Subcutaneous abdominal adipose tissue (tissue), 5 donors: ENCODE results near the gene COL4A3.
A peak's percentile ranks its signal among the peaks of the same experiment; 100 is the strongest.

Source experiments
- H3K27ac ChIP-seq: one replicate; pipeline ENCODE4 v1.7.0; 2013; ENCODE audit warnings: low read depth, mild to moderate bottlenecking, inconsistent platforms, low read length, moderate library complexity
- H3K27me3 ChIP-seq, 5 donors: one replicate each; pipeline ENCODE4 v1.7.0; 2013; ENCODE audit warnings: low read length in 5 of 5, inconsistent platforms in 1 of 5; ENCODE audit not compliant: control insufficient read depth in 5 of 5, insufficient read depth in 4 of 5
- H3K36me3 ChIP-seq, 5 donors: one replicate each; pipeline ENCODE4 v1.7.0; 2013; ENCODE audit warnings: low read length in 5 of 5; ENCODE audit not compliant: control insufficient read depth in 5 of 5, insufficient read depth in 5 of 5
- H3K4me1 ChIP-seq, 5 donors: one replicate each; pipeline ENCODE4 v1.7.0; 2013; ENCODE audit warnings: low read length in 5 of 5, mild to moderate bottlenecking in 3 of 5, moderate library complexity in 1 of 5; ENCODE audit not compliant: control insufficient read depth in 5 of 5, insufficient read depth in 5 of 5
- H3K4me3 ChIP-seq, 5 donors: one replicate each; pipeline ENCODE4 v1.7.0; 2013; ENCODE audit warnings: low read length in 5 of 5, low read depth in 1 of 5
- H3K9ac ChIP-seq, 5 donors: one replicate each; pipeline ENCODE4 v1.7.0; 2013; ENCODE audit warnings: low read length in 5 of 5, mild to moderate bottlenecking in 4 of 5, moderate library complexity in 3 of 5
- H3K9me3 ChIP-seq, 5 donors: one replicate each; pipeline ENCODE4 v1.7.0; 2013; ENCODE audit warnings: low read length in 5 of 5; ENCODE audit not compliant: control insufficient read depth in 5 of 5
- donor health status: healthy.
- donor health status: healthy.
- donor health status: healthy.
- donor health status: healthy.
- donor health status: healthy.

The COL4A3 gene

DNA sequence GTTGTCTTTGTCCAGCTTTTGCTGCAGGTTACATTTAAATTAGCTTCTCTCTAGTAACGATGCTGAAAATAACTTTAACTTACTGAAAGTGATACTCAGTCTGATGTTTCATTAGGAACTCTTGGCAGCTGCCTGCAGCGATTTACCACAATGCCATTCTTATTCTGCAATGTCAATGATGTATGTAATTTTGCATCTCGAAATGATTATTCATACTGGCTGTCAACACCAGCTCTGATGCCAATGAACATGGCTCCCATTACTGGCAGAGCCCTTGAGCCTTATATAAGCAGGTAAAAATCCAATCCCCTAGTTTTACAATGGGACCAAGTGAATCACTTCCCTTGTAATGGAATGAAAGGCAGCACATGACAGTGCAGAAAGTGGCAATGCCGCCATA, 144.4 kb downstream of the COL4A3 start:
- no peaks in the 10 kb centered on the region for H3K9me3 ChIP-seq
- H3K36me3 ChIP-seq = no peaks in the 10 kb centered on the region
- H3K9ac ChIP-seq = no peak overlapping the region
- H3K4me1 ChIP-seq = no peaks in the 10 kb centered on the region
- no peak overlapping the region for H3K4me3 ChIP-seq
- no peaks in the 10 kb centered on the region for H3K27me3 ChIP-seq
- no peak overlapping the region for H3K27ac ChIP-seq

DNA sequence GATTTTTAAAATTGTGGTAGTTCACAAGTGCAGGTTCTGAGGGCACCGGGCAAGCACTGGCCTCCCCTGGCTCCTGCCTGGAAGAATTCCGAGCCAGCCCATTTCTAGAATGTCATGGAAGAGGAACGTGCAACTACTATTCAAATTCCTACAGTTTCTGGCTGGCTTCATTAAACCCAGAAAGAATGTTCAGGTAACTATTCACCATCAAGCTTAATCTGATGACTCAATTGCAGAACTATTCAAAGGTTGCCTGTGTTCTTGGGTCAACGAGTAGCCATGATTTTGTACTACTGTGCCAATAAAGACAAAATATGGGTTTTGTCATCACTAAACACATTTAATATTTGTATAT, 146.3 kb downstream of the COL4A3 start:
- no peak overlapping the region for H3K4me3 ChIP-seq
- H3K27ac ChIP-seq = no peak overlapping the region
- H3K9ac ChIP-seq = no peak overlapping the region
- no peaks in the 10 kb centered on the region for H3K27me3 ChIP-seq
- H3K9me3 ChIP-seq = no peaks in the 10 kb centered on the region
- no peaks in the 10 kb centered on the region for H3K36me3 ChIP-seq
- H3K4me1 ChIP-seq = no peaks in the 10 kb centered on the region

DNA sequence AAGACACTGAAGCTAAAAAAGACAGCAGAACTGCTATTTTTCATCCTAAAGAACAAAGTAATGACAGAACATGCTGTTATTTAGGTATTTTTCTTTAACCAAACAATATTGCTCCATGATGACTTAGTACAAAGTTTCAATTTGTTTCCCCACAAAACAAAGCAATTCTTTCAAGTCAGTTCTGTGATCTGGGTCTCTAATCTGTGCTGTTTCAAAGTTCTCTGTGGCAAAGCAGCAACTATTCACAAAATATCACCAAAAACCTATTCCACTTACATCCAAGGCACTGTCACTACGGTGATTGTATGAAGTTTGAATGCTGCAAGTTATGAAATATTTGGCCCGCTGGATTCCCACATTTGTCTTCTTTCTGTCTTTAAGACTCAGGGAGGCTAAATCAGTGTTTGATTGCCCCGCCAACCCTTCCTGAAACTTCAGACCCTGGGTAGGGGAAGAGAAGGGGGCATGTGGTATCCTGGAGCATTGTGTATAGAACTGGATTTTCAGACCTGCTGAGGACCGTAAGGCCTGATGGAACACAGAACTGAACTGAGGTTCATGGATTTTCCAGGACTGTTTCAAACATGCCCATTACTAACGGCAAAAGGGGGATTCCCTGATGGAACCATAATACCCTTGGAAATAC, 147.6 kb downstream of the COL4A3 start:
- H3K27ac ChIP-seq = no peak overlapping the region
- no peaks in the 10 kb centered on the region for H3K9me3 ChIP-seq
- H3K4me1 ChIP-seq = no peaks in the 10 kb centered on the region
- no peak overlapping the region for H3K4me3 ChIP-seq
- H3K36me3 ChIP-seq = no peaks in the 10 kb centered on the region
- H3K27me3 ChIP-seq = no peaks in the 10 kb centered on the region
- H3K9ac ChIP-seq = no peak overlapping the region

DNA sequence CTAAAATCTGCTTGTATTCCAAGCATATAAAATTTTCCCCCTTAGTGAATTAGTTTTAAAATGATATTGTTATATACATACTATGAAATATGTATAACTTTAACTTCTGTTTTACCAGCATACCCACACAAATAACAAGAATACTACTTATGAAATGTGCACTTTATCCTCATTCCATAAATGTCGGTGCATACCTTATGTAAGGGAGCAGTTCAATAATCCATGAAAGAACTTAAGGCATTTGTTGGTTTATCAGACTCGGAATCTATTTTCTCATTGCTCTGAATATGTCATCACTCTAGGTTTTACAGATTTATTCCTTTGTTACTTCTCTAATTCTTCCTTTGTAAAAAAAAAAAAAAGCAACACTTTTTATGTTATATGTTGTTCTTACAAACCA, 148.2 kb downstream of the COL4A3 start:
- Histone ChIP-seq H3K9me3 (no peaks in the 10 kb centered on the region), H3K36me3 (no peaks in the 10 kb centered on the region), H3K9ac (no peak overlapping the region), H3K4me3 (no peak overlapping the region), H3K4me1 (no peaks in the 10 kb centered on the region), H3K27me3 (no peaks in the 10 kb centered on the region), H3K27ac (no peak overlapping the region)

DNA sequence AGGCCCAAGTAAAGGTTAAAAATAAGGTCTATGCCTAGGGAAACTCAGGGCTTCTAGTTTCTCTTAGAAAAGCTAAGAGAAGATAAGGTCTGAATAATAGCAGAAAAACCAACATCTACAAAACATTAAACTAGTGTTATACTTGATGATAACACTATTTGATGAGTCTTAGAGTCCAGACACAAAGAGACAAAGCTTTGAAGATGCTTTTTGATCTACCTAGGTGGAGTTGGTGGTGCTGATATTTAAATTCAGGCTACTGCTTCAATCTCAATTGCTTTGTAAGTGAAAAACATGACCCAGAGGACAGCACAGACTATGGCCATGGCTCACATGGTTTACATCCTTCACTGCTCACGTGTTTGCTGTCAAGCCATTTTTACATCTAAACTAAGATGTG, 148.9 kb downstream of the COL4A3 start:
- H3K27me3 ChIP-seq = no peaks in the 10 kb centered on the region
- peaks cover 0 to 2% (median 0%) of the 10 kb centered on the region in 5 donors for H3K9me3 ChIP-seq
- H3K9ac ChIP-seq = no peak overlapping the region
- no peak overlapping the region for H3K4me3 ChIP-seq
- no peak overlapping the region for H3K27ac ChIP-seq
- H3K36me3 ChIP-seq = no peaks in the 10 kb centered on the region
- H3K4me1 ChIP-seq = no peaks in the 10 kb centered on the region

DNA sequence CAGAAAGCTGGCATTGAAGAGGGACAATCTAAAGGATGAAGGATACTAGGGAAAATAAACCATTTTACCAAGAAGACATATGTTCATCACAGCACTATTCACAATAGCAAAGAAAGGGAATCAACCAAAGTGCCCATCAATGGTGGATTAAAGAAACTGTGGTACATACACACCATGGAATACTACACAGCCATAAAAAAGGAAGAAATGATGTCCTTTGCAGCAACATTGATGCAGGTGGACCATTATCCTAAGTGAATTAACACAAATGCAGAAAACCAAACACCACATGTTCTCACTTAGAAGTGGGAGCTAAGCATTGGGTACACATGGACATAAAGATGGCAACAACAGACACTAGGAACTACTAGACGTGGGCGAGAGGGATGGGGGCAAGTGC, 153.4 kb downstream of the COL4A3 start:
- no peaks in the 10 kb centered on the region for H3K4me1 ChIP-seq
- no peak overlapping the region for H3K27ac ChIP-seq
- no peaks in the 10 kb centered on the region for H3K36me3 ChIP-seq
- H3K27me3 ChIP-seq = no peaks in the 10 kb centered on the region
- H3K9me3 ChIP-seq = peaks cover 0 to 2% (median 0%) of the 10 kb centered on the region in 5 donors
- H3K9ac ChIP-seq = no peak overlapping the region
- no peak overlapping the region for H3K4me3 ChIP-seq

DNA sequence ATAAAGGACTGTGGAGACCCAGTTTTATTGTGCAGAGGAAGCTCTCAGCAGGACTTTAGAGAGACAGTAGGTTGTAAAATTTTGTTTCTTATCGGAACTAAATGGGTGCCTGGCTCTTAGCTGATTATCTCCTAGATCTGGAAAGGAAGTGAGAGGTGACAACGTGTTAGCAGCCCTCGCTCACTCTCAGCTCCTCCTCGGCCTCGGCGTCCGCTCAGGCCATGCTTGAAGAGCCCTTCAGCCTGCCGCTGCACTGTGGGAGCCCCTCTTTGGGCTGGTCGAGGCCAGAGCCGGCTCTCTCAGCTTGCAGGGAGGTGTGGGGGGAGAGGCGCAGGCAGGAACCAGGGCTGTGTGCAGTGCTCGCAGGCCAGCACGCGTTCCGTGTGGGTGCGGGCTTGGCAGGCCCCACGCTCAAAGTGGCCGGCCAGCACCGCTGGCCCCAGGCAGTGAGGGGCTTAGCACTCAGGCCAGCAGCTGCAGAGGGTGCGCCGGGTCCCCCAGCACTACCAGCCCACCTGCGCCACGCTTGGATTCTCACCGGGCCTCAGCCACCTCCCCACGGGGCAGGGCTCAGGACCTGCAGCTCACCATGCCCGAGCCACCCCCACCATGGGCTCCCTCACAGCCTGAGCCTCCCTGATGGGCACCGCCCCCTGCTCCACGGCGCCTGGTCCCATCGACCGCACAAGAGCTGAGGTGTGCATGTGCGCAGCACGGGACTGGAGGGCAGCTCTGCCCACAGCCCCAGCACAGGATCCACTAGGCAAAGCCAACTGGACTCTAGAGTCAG, 156.1 kb downstream of the COL4A3 start:
- H3K9me3 ChIP-seq = peaks cover 0 to 2% (median 0%) of the 10 kb centered on the region in 5 donors

DNA sequence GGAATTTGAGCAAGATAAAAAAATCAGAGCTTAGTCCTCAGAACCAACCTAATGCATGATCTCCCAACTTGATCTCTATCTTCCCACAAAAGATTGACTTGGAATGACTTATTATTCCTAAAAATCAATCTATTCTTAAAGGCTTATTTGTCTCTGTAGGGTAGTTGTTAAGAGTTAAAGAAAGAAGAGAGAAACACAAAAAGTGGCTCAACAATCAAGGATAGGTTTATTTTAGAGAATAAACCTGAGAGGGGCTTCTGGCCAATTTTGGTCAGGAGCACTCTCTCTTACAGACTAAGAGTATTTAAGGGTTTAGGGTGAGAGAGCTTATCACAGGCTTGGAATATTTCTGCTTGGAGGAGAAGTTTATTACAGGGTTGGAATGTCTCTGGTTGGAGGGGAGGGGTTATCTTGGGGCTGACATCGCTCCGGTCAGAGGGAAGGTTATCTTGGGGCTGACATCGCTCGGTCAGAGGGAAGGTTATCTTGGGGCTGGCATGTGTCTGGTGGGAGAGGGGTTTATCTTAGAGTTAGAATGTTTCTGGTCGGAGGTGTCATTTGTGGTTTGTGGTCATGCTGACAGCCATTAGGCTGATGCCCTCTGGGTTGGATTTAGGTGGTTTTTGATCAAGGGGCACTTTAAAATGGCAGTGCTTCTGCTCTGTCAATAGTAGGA, 158.2 kb downstream of the COL4A3 start:
- Histone ChIP-seq H3K4me3 (no peak overlapping the region), H3K36me3 (no peaks in the 10 kb centered on the region), H3K9ac (no peak overlapping the region), H3K27me3 (no peaks in the 10 kb centered on the region), H3K9me3 (peaks cover 0 to 2% (median 0%) of the 10 kb centered on the region in 5 donors), H3K27ac (no peak overlapping the region), H3K4me1 (peaks cover 0 to 21% (median 20%) of the 10 kb centered on the region in 5 donors)

More for the DNA sequence above, 156.1 kb downstream of the COL4A3 start:
- Histone ChIP-seq H3K4me1 (peaks cover 0 to 9% (median 7%) of the 10 kb centered on the region in 5 donors), H3K27me3 (no peaks in the 10 kb centered on the region), H3K36me3 (no peaks in the 10 kb centered on the region), H3K27ac (no peak overlapping the region), H3K9ac (no peak overlapping the region), H3K4me3 (no peak overlapping the region)

DNA sequence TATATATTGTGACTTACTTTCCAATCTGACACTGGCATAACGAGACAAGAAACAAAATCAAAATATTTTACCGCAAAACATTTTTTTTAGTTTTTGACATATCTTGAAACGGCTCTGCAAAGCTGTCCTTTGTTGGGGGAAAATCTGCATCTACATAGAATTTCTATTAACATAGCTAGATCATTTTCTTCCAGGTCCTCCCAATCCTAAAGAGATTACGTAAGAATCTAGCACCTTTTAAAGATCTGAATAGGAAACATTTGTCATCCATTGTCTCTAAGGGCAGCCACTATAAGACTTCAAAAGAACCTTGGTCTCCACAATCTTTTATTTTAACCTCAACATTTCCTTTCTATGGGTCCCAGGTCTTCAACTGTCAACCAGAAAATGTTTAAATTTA, 159.4 kb downstream of the COL4A3 start:
- H3K36me3 ChIP-seq = no peaks in the 10 kb centered on the region
- no peaks in the 10 kb centered on the region for H3K27me3 ChIP-seq
- peaks cover 0 to 23% (median 20%) of the 10 kb centered on the region in 5 donors for H3K4me1 ChIP-seq
- no peak overlapping the region for H3K4me3 ChIP-seq
- H3K9ac ChIP-seq = no peak overlapping the region
- H3K9me3 ChIP-seq = no peaks in the 10 kb centered on the region
- H3K27ac ChIP-seq = no peak overlapping the region

DNA sequence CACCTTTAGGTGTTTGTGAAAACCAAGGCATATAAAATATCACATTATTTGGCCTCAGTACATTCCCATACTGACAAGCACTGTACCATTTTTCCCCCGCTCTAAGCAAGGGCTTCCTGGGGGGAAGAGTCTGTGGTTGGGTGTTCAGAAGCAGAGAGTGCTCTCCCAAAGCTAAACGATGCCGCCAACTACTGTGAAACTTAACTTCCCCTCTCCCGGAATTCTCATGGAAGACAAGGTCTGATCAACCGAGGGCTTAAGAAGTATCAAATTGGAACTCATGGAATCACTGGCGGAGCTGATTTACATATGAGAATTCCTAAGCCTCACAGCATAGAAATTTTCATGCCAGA, 160.2 kb downstream of the COL4A3 start:
- H3K27ac ChIP-seq = peak overlapping the region; percentile 73
- H3K9me3 ChIP-seq = no peaks in the 10 kb centered on the region
- H3K27me3 ChIP-seq = no peaks in the 10 kb centered on the region
- H3K9ac ChIP-seq = peak overlapping the region; percentile 44 to 99 (median 90)
- peaks cover 0 to 23% (median 20%) of the 10 kb centered on the region in 5 donors for H3K4me1 ChIP-seq
- H3K36me3 ChIP-seq = peaks cover 0 to 1% (median 0%) of the 10 kb centered on the region in 5 donors
- peak overlapping the region; percentile 80 to 96 (median 86) for H3K4me3 ChIP-seq
